NT2/D1 (cell line): ENCODE data around the gene SEC14L2.

Source experiments
- YY1 ChIP-seq: IDR thresholded peaks from 2 replicates; pipeline ENCODE4 v1.6.1; 2011; ENCODE audit not compliant: insufficient read length, insufficient read depth
- ZNF274 ChIP-seq: IDR thresholded peaks from 2 replicates; pipeline ENCODE4 v1.6.1; 2011; ENCODE audit warnings: mild to moderate bottlenecking, low read depth, low read length

DNA sequence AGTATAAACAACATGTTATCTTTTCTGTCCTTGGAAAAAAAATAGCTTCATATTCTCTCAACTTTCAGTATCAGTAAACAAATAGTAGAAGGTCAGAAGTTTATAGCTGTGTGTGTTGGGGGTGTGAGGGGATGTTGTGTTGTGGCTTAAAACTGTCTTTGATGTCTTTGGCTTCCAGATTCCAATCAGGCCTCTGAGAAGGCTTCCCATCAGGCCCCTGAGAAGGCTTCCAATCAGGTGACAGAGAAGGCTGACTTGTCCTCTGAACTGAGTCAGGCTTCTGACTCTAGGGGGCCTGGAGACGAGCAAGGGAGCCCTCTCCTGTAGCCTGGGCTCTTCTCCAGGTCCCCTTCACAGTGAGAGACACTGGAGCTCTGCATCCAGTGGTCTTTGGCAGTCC lies 38.0 kb downstream of the SEC14L2 start:
- no peak for TF ChIP-seq YY1
- no peak for TF ChIP-seq ZNF274
